ENCODE measurements around the gene CRACR2B.

CRACR2B gene

GRCh38 chr11:850775-851763 lies 23.4 kb downstream of the CRACR2B start:
- Histone ChIP-seq H3K27me3 (ENCODE audit: control insufficient read depth, insufficient read depth, low read length) (no peaks in the 10 kb centered on the region), H3K4me1 (ENCODE audit: control insufficient read depth, insufficient read depth, low read length) (peaks cover 7% of the 10 kb centered on the region), H3K36me3 (ENCODE audit: control insufficient read depth, insufficient read depth, low read length) (peaks cover 11% of the 10 kb centered on the region), H3K9me3 (ENCODE audit: control insufficient read depth, insufficient read depth, low read length) (no peaks in the 10 kb centered on the region), H3K4me3 (ENCODE audit: low read depth, low read length) (peak overlapping the region; percentile 63), H3K9ac (ENCODE audit: low read depth, low read length) (peak overlapping the region; percentile 54)

GRCh38 chr11:852762-853161 lies 25.0 kb downstream of the CRACR2B start:
- Histone ChIP-seq H3K4me3 (ENCODE audit: low read depth, low read length) (no peak overlapping the region), H3K9ac (ENCODE audit: low read depth, low read length) (no peak overlapping the region), H3K9me3 (ENCODE audit: control insufficient read depth, insufficient read depth, low read length) (no peaks in the 10 kb centered on the region), H3K4me1 (ENCODE audit: control insufficient read depth, insufficient read depth, low read length) (peaks cover 5% of the 10 kb centered on the region), H3K27me3 (ENCODE audit: control insufficient read depth, insufficient read depth, low read length) (no peaks in the 10 kb centered on the region), H3K36me3 (ENCODE audit: control insufficient read depth, insufficient read depth, low read length) (peaks cover 11% of the 10 kb centered on the region)

- Histone ChIP-seq H3K4me1 (ENCODE audit: control insufficient read depth, insufficient read depth, low read length) (peaks cover 3% of the 10 kb centered on the region), H3K27me3 (ENCODE audit: control insufficient read depth, insufficient read depth, low read length) (no peaks in the 10 kb centered on the region), H3K9ac (ENCODE audit: low read depth, low read length) (no peak overlapping the region), H3K9me3 (ENCODE audit: control insufficient read depth, insufficient read depth, low read length) (no peaks in the 10 kb centered on the region), H3K4me3 (ENCODE audit: low read depth, low read length) (no peak overlapping the region), H3K36me3 (ENCODE audit: control insufficient read depth, insufficient read depth, low read length) (peaks cover 14% of the 10 kb centered on the region)
Measured at GRCh38 chr11:853682-854448, 26.1 kb downstream of the CRACR2B start.

GRCh38 chr11:854601-855329 lies 27.0 kb downstream of the CRACR2B start:
- Histone ChIP-seq H3K4me1 (ENCODE audit: control insufficient read depth, insufficient read depth, low read length) (peaks cover 3% of the 10 kb centered on the region), H3K27me3 (ENCODE audit: control insufficient read depth, insufficient read depth, low read length) (no peaks in the 10 kb centered on the region), H3K4me3 (ENCODE audit: low read depth, low read length) (no peak overlapping the region), H3K9ac (ENCODE audit: low read depth, low read length) (no peak overlapping the region), H3K9me3 (ENCODE audit: control insufficient read depth, insufficient read depth, low read length) (no peaks in the 10 kb centered on the region), H3K36me3 (ENCODE audit: control insufficient read depth, insufficient read depth, low read length) (peaks cover 18% of the 10 kb centered on the region)

GRCh38 chr11:855330-855674 lies 27.6 kb downstream of the CRACR2B start:
- Histone ChIP-seq H3K36me3 (ENCODE audit: control insufficient read depth, insufficient read depth, low read length) (peaks cover 19% of the 10 kb centered on the region), H3K9me3 (ENCODE audit: control insufficient read depth, insufficient read depth, low read length) (no peaks in the 10 kb centered on the region)

GRCh38 chr11:855796-856195 lies 28.1 kb downstream of the CRACR2B start:
- Histone ChIP-seq H3K4me3 (ENCODE audit: low read depth, low read length) (no peak overlapping the region), H3K9ac (ENCODE audit: low read depth, low read length) (no peak overlapping the region), H3K27me3 (ENCODE audit: control insufficient read depth, insufficient read depth, low read length) (no peaks in the 10 kb centered on the region), H3K9me3 (ENCODE audit: control insufficient read depth, insufficient read depth, low read length) (no peaks in the 10 kb centered on the region), H3K36me3 (ENCODE audit: control insufficient read depth, insufficient read depth, low read length) (peaks cover 19% of the 10 kb centered on the region), H3K4me1 (ENCODE audit: control insufficient read depth, insufficient read depth, low read length) (peaks cover 3% of the 10 kb centered on the region)

More at GRCh38 chr11:855330-855674, 27.6 kb downstream of the CRACR2B start:
- Histone ChIP-seq H3K27me3 (ENCODE audit: control insufficient read depth, insufficient read depth, low read length) (no peaks in the 10 kb centered on the region), H3K4me3 (ENCODE audit: low read depth, low read length) (no peak overlapping the region), H3K9ac (ENCODE audit: low read depth, low read length) (no peak overlapping the region), H3K4me1 (ENCODE audit: control insufficient read depth, insufficient read depth, low read length) (peaks cover 3% of the 10 kb centered on the region)

GRCh38 chr11:856397-856796 lies 28.7 kb downstream of the CRACR2B start:
- Histone ChIP-seq H3K27me3 (ENCODE audit: control insufficient read depth, insufficient read depth, low read length) (no peaks in the 10 kb centered on the region), H3K36me3 (ENCODE audit: control insufficient read depth, insufficient read depth, low read length) (peaks cover 19% of the 10 kb centered on the region), H3K9me3 (ENCODE audit: control insufficient read depth, insufficient read depth, low read length) (no peaks in the 10 kb centered on the region), H3K9ac (ENCODE audit: low read depth, low read length) (no peak overlapping the region), H3K4me1 (ENCODE audit: control insufficient read depth, insufficient read depth, low read length) (no peaks in the 10 kb centered on the region), H3K4me3 (ENCODE audit: low read depth, low read length) (no peak overlapping the region)

GRCh38 chr11:858053-858761 lies 30.5 kb downstream of the CRACR2B start:
- Histone ChIP-seq H3K27me3 (ENCODE audit: control insufficient read depth, insufficient read depth, low read length) (no peaks in the 10 kb centered on the region), H3K36me3 (ENCODE audit: control insufficient read depth, insufficient read depth, low read length) (peaks cover 19% of the 10 kb centered on the region), H3K9ac (ENCODE audit: low read depth, low read length) (no peak overlapping the region), H3K9me3 (ENCODE audit: control insufficient read depth, insufficient read depth, low read length) (no peaks in the 10 kb centered on the region), H3K4me1 (ENCODE audit: control insufficient read depth, insufficient read depth, low read length) (no peaks in the 10 kb centered on the region), H3K4me3 (ENCODE audit: low read depth, low read length) (no peak overlapping the region)

- H3K27me3 ChIP-seq (ENCODE audit: control insufficient read depth, insufficient read depth, low read length): no peaks in the 10 kb centered on the region
- H3K4me1 ChIP-seq (ENCODE audit: control insufficient read depth, insufficient read depth, low read length): no peaks in the 10 kb centered on the region
- H3K4me3 ChIP-seq (ENCODE audit: low read depth, low read length): no peak overlapping the region
- H3K9me3 ChIP-seq (ENCODE audit: control insufficient read depth, insufficient read depth, low read length): no peaks in the 10 kb centered on the region
- no peak overlapping the region for H3K9ac ChIP-seq (ENCODE audit: low read depth, low read length)
- H3K36me3 ChIP-seq (ENCODE audit: control insufficient read depth, insufficient read depth, low read length): peaks cover 19% of the 10 kb centered on the region
Measured at GRCh38 chr11:858762-859339, 31.1 kb downstream of the CRACR2B start.

- H3K9ac ChIP-seq (ENCODE audit: low read depth, low read length): no peak overlapping the region
- peaks cover 22% of the 10 kb centered on the region for H3K36me3 ChIP-seq (ENCODE audit: control insufficient read depth, insufficient read depth, low read length)
- no peak overlapping the region for H3K4me3 ChIP-seq (ENCODE audit: low read depth, low read length)
- no peaks in the 10 kb centered on the region for H3K9me3 ChIP-seq (ENCODE audit: control insufficient read depth, insufficient read depth, low read length)
- H3K4me1 ChIP-seq (ENCODE audit: control insufficient read depth, insufficient read depth, low read length): no peaks in the 10 kb centered on the region
- no peaks in the 10 kb centered on the region for H3K27me3 ChIP-seq (ENCODE audit: control insufficient read depth, insufficient read depth, low read length)
Measured at GRCh38 chr11:859394-860131, 31.8 kb downstream of the CRACR2B start.

Data from iPS-15b (cell line).